Activated T-cell treated with anti-CD3 and anti-CD28 coated beads, Interleukin-2, amount 50 U/mL, for 24 hours (primary cell): ENCODE results near the gene HSD11B1.
A peak's percentile ranks its signal among the peaks of the same experiment; 100 is the strongest.
"Not testable (repeated sequence)": the region's sequence is repeated elsewhere in the genome, so short reads cannot be mapped to it uniquely, and the experiment has no call there.

Experiments used
- DNase-seq: peaks from one replicate; pipeline ENCODE4 v3.0.0-alpha.2; 2020
- H3K27ac Mint-ChIP-seq: 2 replicates; pipeline ENCODE4 v1.8.0; 2020; ENCODE audit warnings: mild to moderate bottlenecking, mixed read lengths
- H3K27me3 Mint-ChIP-seq: 2 replicates; pipeline ENCODE4 v1.8.0; 2020; ENCODE audit warnings: mixed read lengths
- H3K36me3 Mint-ChIP-seq: 2 replicates; pipeline ENCODE4 v1.8.0; 2020; ENCODE audit warnings: low read depth, mixed read lengths
- H3K4me1 Mint-ChIP-seq: 2 replicates; pipeline ENCODE4 v1.8.0; 2020; ENCODE audit warnings: low read depth, mixed read lengths
- H3K4me3 Mint-ChIP-seq: 2 replicates; pipeline ENCODE4 v1.8.0; 2020; ENCODE audit warnings: mild to moderate bottlenecking, moderate library complexity, mixed read lengths
- H3K9me3 Mint-ChIP-seq: 2 replicates; pipeline ENCODE4 v1.8.0; 2020; ENCODE audit warnings: mixed read lengths

HSD11B1 gene

DNA sequence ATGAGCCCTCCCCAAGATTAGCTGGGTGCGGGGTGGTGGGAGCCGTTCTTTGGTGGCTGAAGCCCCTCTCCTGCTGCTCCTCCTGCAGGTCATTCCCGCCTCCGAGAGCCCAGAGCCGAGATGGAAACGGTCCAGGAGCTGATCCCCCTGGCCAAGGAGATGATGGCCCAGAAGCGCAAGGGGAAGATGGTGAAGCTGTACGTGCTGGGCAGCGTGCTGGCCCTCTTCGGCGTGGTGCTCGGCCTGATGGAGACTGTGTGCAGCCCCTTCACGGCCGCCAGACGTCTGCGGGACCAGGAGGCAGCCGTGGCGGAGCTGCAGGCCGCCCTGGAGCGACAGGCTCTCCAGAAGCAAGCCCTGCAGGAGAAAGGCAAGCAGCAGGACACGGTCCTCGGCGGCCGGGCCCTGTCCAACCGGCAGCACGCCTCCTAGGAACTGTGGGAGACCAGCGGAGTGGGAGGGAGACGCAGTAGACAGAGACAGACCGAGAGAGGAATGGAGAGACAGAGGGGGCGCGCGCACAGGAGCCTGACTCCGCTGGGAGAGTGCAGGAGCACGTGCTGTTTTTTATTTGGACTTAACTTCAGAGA, 29.0 kb upstream of the HSD11B1 start:
- H3K4me3 Mint-ChIP-seq: peak overlapping the region; percentile 75
- peaks cover 59% of the 10 kb centered on the region for H3K4me1 Mint-ChIP-seq

DNA sequence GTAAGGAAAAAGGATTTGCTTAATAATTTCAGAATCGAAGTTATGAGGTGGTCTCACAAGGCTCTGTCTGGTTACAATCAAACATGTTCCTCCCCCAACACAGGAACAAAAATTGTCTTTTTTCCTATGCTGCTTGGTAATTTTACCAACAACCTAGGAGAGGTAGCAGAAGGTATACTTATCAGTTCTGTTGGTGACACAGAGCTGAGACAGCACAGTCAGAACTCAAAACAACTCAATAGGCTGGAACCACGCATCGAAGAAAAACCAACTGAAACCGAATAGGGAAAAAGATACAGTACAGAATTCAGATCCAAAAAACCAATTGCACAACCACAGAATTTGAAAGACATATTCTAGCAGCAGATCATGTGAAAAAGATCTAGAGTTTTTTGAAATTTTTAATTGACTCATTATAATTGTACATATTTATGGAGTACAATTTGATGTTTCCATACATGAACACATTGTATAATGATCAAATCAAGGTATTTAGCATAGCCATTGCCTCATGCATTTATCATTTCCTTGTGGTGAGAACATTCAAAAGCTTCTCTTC, 25.6 kb upstream of the HSD11B1 start:
- no peaks in the 10 kb centered on the region for H3K9me3 Mint-ChIP-seq
- peaks cover 34% of the 10 kb centered on the region for H3K4me1 Mint-ChIP-seq
- peaks cover 47% of the 10 kb centered on the region for H3K27me3 Mint-ChIP-seq
- H3K4me3 Mint-ChIP-seq: no peak overlapping the region
- no peaks in the 10 kb centered on the region for H3K36me3 Mint-ChIP-seq
- H3K27ac Mint-ChIP-seq: no peak overlapping the region
- DNase-seq: no peak

More for the DNA sequence above, 29.0 kb upstream of the HSD11B1 start:
- H3K27ac Mint-ChIP-seq: peak overlapping the region; percentile 33
- H3K9me3 Mint-ChIP-seq: no peaks in the 10 kb centered on the region
- peak; percentile 51 for DNase-seq
- H3K36me3 Mint-ChIP-seq: no peaks in the 10 kb centered on the region
- peaks cover 46% of the 10 kb centered on the region for H3K27me3 Mint-ChIP-seq

DNA sequence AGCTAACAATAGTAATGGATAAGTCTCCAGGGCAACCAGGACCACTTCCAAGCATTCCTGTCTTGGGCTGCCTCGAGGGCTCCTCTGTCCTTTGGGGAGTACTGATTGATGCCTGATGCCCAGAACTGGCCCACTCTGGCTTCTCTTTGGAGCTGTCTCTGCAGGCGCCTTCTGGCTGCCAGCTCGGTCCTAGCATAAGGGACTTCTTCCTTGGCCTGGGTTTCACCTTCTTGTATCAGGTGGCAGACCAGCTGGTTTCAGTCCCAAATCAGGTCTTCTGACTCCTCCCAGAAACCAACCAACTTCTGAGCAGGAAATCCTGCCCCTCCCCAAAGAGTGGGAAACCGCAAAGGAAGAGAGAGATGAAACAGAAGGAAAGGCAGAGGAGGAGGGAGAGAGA, 18.8 kb upstream of the HSD11B1 start:
- peaks cover 36% of the 10 kb centered on the region for H3K4me1 Mint-ChIP-seq
- H3K4me3 Mint-ChIP-seq: no peak overlapping the region
- peak; percentile 35 for DNase-seq
- peaks cover 3% of the 10 kb centered on the region for H3K27me3 Mint-ChIP-seq
- no peak overlapping the region for H3K27ac Mint-ChIP-seq
- no peaks in the 10 kb centered on the region for H3K36me3 Mint-ChIP-seq
- no peaks in the 10 kb centered on the region for H3K9me3 Mint-ChIP-seq

DNA sequence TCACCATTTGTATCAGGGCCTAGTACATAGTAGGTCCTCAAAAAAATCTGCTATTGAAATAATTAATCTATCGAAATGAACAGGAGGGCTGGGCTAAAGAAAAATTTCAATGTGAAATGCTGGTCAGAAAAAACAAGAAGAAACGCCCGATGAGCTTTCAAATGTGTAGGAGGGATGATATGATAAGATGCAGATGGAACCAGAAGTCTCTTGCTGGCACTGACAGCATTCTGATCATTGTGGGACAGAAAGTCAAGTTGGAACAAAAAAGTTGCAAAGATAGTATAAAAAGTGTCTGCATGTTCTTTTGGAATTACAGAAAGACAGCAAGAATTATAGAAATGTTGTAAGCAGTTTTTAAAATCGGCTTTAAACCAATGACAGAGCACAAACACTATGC, 18.3 kb upstream of the HSD11B1 start:
- Mint-ChIP-seq H3K4me1 (peaks cover 36% of the 10 kb centered on the region), H3K27me3 (no peaks in the 10 kb centered on the region), H3K4me3 (peak overlapping the region; percentile 3), H3K27ac (peak overlapping the region; percentile 34), H3K36me3 (no peaks in the 10 kb centered on the region), H3K9me3 (no peaks in the 10 kb centered on the region)
- no peak for DNase-seq

DNA sequence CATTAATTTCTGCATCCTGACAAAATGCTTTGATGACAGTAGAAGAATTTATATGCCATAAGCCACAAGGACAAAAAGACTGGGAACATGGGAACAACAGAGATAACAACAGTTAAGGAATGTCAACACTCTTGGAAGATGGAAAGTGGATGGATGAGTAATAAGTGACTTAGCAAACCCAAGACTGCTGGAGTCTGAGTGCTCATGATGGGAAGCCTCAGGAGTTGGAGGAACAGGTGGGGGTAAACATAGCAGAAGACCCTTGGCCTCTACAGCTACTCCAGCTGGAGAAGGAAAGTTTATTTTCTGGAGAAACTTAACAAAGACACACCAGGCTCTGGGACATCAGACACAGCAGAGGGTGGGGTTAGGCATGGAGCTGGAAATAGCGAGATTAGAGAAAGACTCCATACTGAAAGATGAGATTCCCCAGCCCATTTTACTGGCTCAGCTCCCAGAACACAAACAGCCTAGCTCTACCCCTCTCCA, 15.9 kb upstream of the HSD11B1 start:
- Mint-ChIP-seq H3K4me1 (peaks cover 50% of the 10 kb centered on the region), H3K9me3 (no peaks in the 10 kb centered on the region), H3K27ac (no peak overlapping the region), H3K4me3 (no peak overlapping the region), H3K27me3 (no peaks in the 10 kb centered on the region), H3K36me3 (no peaks in the 10 kb centered on the region)
- no peak for DNase-seq

DNA sequence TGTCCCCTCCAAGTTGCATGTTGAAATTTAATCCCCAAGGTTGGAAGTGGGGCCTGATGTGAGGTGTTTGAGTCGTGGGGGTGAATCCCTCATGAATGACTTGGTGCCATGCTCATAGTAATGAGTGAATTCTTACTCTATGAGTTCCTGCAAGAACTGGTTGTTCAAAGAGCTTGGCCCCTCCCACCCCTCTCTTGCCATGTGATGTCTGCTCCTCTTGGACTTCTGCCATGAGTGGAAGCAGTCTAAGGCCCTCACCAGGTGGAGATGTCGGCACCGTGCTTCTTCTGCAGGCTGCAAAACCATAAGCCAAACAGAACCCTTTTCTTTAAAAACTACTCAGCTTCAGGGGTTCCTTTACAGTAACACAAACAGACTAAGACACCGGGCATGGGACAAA, 15.2 kb upstream of the HSD11B1 start:
- H3K4me1 Mint-ChIP-seq: peaks cover 53% of the 10 kb centered on the region
- H3K27ac Mint-ChIP-seq: no peak overlapping the region
- H3K36me3 Mint-ChIP-seq: no peaks in the 10 kb centered on the region
- no peaks in the 10 kb centered on the region for H3K27me3 Mint-ChIP-seq
- no peak overlapping the region for H3K4me3 Mint-ChIP-seq
- H3K9me3 Mint-ChIP-seq: no peaks in the 10 kb centered on the region
- DNase-seq: no peak

DNA sequence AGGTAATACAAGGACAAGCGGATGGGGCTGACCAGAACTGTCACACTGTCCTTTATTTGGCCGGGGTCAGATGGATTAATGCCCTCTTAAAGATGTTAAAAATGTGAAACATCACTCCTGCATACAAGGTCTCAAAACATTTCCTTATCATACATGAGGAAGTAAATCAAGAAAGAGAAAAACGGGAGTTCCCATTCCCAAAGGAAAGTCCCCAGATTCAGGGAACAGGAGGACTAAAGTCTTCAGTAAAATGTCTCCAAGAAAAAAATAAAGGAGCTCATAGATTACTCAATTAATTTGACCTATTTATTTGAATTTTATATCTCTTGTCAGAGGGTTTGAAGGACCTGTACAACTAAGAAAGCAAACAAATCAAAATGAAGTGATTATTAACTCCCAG, 13.4 kb upstream of the HSD11B1 start:
- Mint-ChIP-seq H3K9me3 (no peaks in the 10 kb centered on the region), H3K36me3 (no peaks in the 10 kb centered on the region), H3K27ac (no peak overlapping the region), H3K27me3 (no peaks in the 10 kb centered on the region), H3K4me1 (peaks cover 45% of the 10 kb centered on the region), H3K4me3 (no peak overlapping the region)
- DNase-seq: no peak

DNA sequence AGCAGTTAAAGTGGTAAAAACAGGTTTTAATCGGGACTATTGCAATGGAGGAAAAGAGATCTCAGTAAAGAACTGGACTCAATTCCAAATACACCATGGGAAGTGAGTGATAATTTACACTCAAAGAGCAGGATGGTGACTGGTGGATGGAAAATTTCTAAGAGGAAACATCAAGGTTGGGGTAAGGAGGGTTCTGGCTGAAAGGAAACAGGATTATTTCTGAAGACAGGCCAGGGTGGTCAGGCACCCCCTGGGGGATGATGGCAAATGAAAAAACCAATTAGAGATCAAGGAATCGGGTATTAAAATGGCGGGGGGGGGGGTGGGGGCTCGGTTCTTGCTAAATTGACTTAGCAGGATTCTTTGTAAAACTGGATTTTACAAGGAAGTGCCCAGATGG, 12.3 kb upstream of the HSD11B1 start:
- H3K4me1 Mint-ChIP-seq: peaks cover 45% of the 10 kb centered on the region
- H3K4me3 Mint-ChIP-seq: no peak overlapping the region
- no peak for DNase-seq
- H3K9me3 Mint-ChIP-seq: no peaks in the 10 kb centered on the region
- no peaks in the 10 kb centered on the region for H3K27me3 Mint-ChIP-seq
- H3K36me3 Mint-ChIP-seq: no peaks in the 10 kb centered on the region
- peak overlapping the region; percentile 12 for H3K27ac Mint-ChIP-seq

DNA sequence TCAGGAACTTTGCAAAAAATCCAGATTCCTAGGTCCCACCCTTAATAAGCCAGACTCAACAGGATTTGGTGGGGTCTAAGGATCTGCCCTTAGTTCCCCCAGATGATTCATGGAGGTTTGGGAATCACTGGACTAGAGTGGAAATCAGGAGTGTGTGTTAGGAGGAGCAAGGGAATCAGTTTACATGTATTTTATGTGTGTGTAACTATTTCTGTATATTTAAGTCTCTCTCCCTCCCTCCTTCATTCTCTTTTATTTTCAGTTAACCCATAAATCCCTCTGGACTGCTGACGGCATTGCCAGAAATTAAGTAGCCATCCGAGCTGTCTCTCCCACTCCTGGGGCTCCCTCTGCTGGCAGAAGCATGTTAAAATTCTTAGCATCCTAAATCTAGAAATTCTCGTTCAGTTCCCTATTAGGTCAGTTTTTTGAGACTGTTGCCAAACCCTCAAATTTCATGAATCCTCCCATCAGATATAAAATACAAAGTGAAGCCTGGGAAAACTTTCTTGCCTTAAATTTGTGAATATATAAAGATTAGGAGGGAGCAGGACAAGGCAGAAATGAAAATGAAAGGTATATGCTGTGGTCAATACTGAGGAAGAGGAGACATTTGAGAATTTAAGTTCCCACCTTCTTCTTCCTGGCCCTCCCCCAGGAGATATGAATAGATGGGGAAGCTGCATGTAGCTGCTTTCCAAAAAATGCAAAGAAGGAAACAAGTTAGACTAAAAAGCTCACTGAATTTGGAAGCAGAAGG, 11.7 kb upstream of the HSD11B1 start:
- peak; percentile 74 for DNase-seq
- H3K9me3 Mint-ChIP-seq: no peaks in the 10 kb centered on the region
- no peak overlapping the region for H3K27ac Mint-ChIP-seq
- H3K4me1 Mint-ChIP-seq: peaks cover 43% of the 10 kb centered on the region
- no peaks in the 10 kb centered on the region for H3K36me3 Mint-ChIP-seq
- no peak overlapping the region for H3K4me3 Mint-ChIP-seq
- H3K27me3 Mint-ChIP-seq: no peaks in the 10 kb centered on the region

DNA sequence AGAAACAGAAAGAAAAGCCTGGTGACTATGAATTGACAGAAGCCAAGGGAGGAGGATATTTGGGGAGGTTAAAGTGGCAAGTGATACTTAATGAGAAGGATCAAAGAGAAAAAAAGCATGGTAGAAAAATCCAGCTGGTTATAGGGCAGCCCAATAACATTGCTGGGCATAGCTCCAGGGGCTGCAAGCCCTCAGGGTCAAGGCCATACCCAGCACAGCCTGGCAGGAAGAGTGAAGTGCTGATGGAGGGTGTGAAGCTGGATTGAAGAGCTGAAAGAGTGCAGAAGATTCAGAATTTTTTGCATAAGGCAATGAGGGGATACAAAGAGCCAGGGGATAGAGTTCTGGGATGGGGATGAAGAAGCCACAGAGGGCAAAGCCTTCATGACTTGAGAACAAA, 8.0 kb upstream of the HSD11B1 start:
- Mint-ChIP-seq H3K4me3 (no peak overlapping the region), H3K4me1 (peaks cover 54% of the 10 kb centered on the region), H3K27ac (peak overlapping the region; percentile 47), H3K27me3 (no peaks in the 10 kb centered on the region), H3K9me3 (no peaks in the 10 kb centered on the region), H3K36me3 (no peaks in the 10 kb centered on the region)
- no peak for DNase-seq

DNA sequence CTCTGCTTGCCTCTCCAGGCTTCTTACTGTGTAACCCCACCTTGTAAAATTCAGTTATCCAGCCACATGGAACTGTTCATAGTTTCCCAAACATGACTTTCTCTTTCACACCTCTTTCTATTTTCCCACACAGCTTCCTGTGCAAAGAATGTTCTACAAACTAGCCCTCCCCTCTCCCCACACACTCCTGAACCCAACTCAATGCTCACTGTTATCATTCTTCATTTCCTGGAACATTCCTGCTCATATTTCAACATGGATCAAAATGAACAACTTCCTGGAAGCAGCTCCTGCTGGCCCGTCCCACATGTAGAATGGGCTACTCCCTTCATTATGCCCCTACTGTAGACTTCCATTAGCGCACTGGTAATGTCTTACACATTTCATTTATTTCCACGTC, 7.5 kb upstream of the HSD11B1 start:
- H3K4me3 Mint-ChIP-seq: no peak overlapping the region
- no peaks in the 10 kb centered on the region for H3K9me3 Mint-ChIP-seq
- peaks cover 55% of the 10 kb centered on the region for H3K4me1 Mint-ChIP-seq
- no peaks in the 10 kb centered on the region for H3K27me3 Mint-ChIP-seq
- H3K36me3 Mint-ChIP-seq: no peaks in the 10 kb centered on the region
- DNase-seq: no peak
- peak overlapping the region; percentile 37 for H3K27ac Mint-ChIP-seq

DNA sequence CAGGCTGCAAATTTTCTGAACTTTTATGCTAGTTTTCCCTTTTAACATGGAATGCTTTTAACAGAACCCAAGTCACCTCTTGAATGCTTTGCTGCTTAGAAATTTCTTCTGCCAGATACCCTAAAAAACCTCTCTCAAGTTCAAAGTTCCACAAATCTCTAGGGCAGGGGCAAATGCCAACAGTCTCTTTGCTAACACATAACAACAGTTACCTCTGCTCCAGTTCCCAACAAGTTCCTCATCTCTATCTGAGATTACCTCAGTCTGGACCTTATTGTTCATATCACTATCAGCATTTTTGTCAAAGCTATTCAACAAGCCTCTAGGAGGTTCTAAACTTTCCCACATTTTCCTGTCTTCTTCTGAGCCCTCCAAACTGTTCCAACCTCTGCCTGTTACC, 4.0 kb upstream of the HSD11B1 start:
- H3K27me3 Mint-ChIP-seq, H3K4me3 Mint-ChIP-seq: not testable (repeated sequence)

DNA sequence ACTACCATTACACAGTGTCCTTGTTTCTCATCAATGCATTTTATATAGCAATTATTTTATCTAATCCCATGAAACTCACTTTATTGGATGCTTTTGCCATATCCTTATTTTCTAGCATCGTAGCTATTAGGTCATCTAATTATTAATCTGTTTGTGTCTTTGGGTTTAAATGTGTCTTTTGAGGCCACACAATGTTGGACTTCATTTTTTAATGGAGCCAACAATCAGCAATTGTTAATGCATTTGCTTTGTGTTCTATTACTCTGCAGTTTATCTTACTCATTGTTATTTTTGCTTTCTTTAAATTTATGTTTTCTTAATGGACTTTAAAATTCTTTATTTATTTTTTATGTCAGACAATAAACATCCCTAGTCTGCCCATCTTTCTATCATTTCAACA, 1.8 kb upstream of the HSD11B1 start:
- H3K27ac Mint-ChIP-seq: no peak overlapping the region
- H3K27me3 Mint-ChIP-seq: no peaks in the 10 kb centered on the region
- no peak for DNase-seq
- no peak overlapping the region for H3K4me3 Mint-ChIP-seq
- H3K9me3 Mint-ChIP-seq: no peaks in the 10 kb centered on the region
- no peaks in the 10 kb centered on the region for H3K36me3 Mint-ChIP-seq
- peaks cover 59% of the 10 kb centered on the region for H3K4me1 Mint-ChIP-seq

More for the DNA sequence above, 4.0 kb upstream of the HSD11B1 start:
- peaks cover 54% of the 10 kb centered on the region for H3K4me1 Mint-ChIP-seq
- DNase-seq, H3K9me3 Mint-ChIP-seq, H3K36me3 Mint-ChIP-seq: not testable (repeated sequence)
- H3K27ac Mint-ChIP-seq: peak overlapping the region; percentile 8

DNA sequence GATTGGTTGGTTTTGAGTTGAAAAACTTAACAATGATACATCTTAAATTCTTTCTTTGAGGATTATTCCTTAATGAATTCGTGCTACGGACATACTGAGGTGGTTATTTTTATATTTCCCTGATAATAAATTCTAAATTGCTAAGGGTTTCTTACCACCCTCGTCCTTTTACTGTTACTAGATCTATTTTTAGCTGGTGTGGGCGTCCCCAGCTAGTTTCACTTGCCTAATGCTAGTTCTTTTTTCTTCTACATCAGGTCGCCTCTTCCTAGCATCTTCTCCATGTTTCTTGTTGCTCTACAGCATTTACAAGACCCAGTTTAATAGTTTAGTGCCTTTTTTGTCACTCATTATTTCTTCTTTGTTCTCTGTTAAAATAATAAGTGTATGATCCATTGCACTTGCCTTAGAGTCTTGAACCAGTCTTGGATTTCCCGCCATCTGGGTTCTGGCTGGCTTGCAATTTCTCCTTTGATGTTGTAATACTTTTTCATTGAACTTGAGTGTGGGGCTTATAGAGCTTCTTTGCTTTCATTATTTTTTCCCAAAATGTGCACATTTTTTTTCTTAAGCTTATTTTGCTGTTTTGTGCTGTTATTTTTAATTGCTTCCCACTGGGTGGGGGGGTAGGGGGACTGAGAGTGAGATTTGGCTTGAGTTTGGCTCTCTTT, 677 bp upstream of the HSD11B1 start:
- Mint-ChIP-seq H3K4me1 (peaks cover 61% of the 10 kb centered on the region), H3K9me3 (no peaks in the 10 kb centered on the region), H3K27me3 (no peaks in the 10 kb centered on the region), H3K27ac (peak overlapping the region; percentile 85), H3K36me3 (no peaks in the 10 kb centered on the region), H3K4me3 (peak overlapping the region; percentile 51)
- DNase-seq: no peak
